Lung (tissue), 12 donors: Measurements from ENCODE around the gene PODN. TPM values are rescaled to one million over a fixed set of nuclear protein-coding genes. Genes with fewer than 3 reads are reported as not detected.

Source experiments
- ATAC-seq: fragments of 200-7000 bp; cut with Tn5 transposase; one replicate; pipeline ENCODE4 v1.9.1; 2020; ENCODE audit warnings: moderate number of reproducible peaks; ENCODE audit not compliant: insufficient read depth, low FRiP score
- DNase-seq, 3 donors: peaks; one replicate each; pipeline ENCODE4 v3.0.0-alpha.2; 2013 to 2017
- H3K27ac ChIP-seq, 2 donors: one replicate each; pipeline ENCODE4 v1.5.1; 2013; ENCODE audit warnings: mild to moderate bottlenecking in 2 of 2, moderate library complexity in 2 of 2, control low read depth in 1 of 2, inconsistent platforms in 1 of 2, low read depth in 1 of 2, low read length in 1 of 2
- H3K27me3 ChIP-seq, 3 donors: one replicate each; pipeline ENCODE4 v1.5.1; 2013; ENCODE audit warnings: low read length in 2 of 3; ENCODE audit not compliant: control insufficient read depth in 3 of 3, insufficient read depth in 3 of 3
- H3K36me3 ChIP-seq, 4 donors: one replicate each; pipeline ENCODE4 v1.5.1; 2013; ENCODE audit warnings: low read length in 4 of 4, mild to moderate bottlenecking in 1 of 4, moderate library complexity in 1 of 4; ENCODE audit not compliant: control insufficient read depth in 4 of 4, insufficient read depth in 4 of 4
- H3K4me1 ChIP-seq, 5 donors: one replicate each; pipeline ENCODE4 v1.5.1; 2013; ENCODE audit warnings: low read length in 5 of 5, mild to moderate bottlenecking in 2 of 5, moderate library complexity in 1 of 5; ENCODE audit not compliant: control insufficient read depth in 5 of 5, insufficient read depth in 5 of 5
- H3K4me3 ChIP-seq: one replicate; pipeline ENCODE4 v1.5.1; 2013; ENCODE audit warnings: mild to moderate bottlenecking, control low read depth, moderate library complexity
- H3K9ac ChIP-seq, 2 donors: one replicate each; pipeline ENCODE4 v1.5.1; 2013; ENCODE audit warnings: low read length in 2 of 2, control low read depth in 1 of 2; ENCODE audit not compliant: insufficient read depth in 1 of 2
- H3K9me3 ChIP-seq, 4 donors: one replicate each; pipeline ENCODE4 v1.5.1; 2013; ENCODE audit warnings: low read length in 3 of 4, mild to moderate bottlenecking in 1 of 4, moderate library complexity in 1 of 4; ENCODE audit not compliant: control insufficient read depth in 4 of 4, insufficient read depth in 3 of 4
- CTCF ChIP-seq: IDR thresholded peaks from 2 replicates; pipeline ENCODE4 v1.5.1; 2012; ENCODE audit warnings: mild to moderate bottlenecking; ENCODE audit errors: control extremely low read depth, extremely low read depth
- WGBS, 2 donors: extraction: QIAGEN DNeasy Blood & Tissue Kit; methylation state at CpG; one replicate each; pipeline ENCODE4 v1.1.7; 2013; 5-methylcytosine and 5-hydroxymethylcytosine counted together
- polyA plus RNA-seq, 2 donors: library from polyadenylated mRNA; stranded (reverse); fragments of 200-250 nt; gene quantifications; one replicate each; pipeline ENCODE4 v1.2.1, GENCODE V29; 2013
- total RNA-seq, 2 donors: library from RNA; depleted of rRNA in 1 of 2; stranded (reverse); fragments of >200 nt in 1 of 2; gene quantifications; one replicate each; pipeline ENCODE4 v1.2.1, GENCODE V29; 2014 to 2021
- donor health status: control.
- donor health status: control.
- donor health status: Bipolar disorder and iron deficiency.
- donor health status: healthy.
- donor health status: DM: yes; HTN: yes; CAD: no.

PODN gene
- total and polyA plus RNA-seq, 4 donors = 12.9 to 40.9 (median 21.7) TPM

- Histone ChIP-seq H3K4me3 (no peak overlapping the region), H3K27me3 (no peaks in the 10 kb centered on the region), H3K4me1 (peaks cover 0 to 38% (median 5%) of the 10 kb centered on the region in 5 donors), H3K9me3 (no peaks in the 10 kb centered on the region), H3K36me3 (no peaks in the 10 kb centered on the region), H3K27ac (no peak overlapping the region), H3K9ac (no peak overlapping the region)
- WGBS, 2 donors = 82 to 90% methylated on average over 11 to 12 of the region's 12 CpGs
- ATAC-seq (no peak), DNase-seq (peak in 1 of 3 donors; percentile 6)
- no peak for TF ChIP-seq CTCF
These were observed 68.0 kb downstream of the PODN start for GRCh38 chr1:53129891-53130597.

GRCh38 chr1:53130598-53130877 is 68.5 kb downstream of the PODN start:
- H3K4me1 ChIP-seq = peaks cover 0 to 38% (median 5%) of the 10 kb centered on the region in 5 donors
- 90 to 93% methylated on average over 1 of the region's 1 CpG for WGBS, 2 donors
- no peak overlapping the region for H3K4me3 ChIP-seq
- no peaks in the 10 kb centered on the region for H3K36me3 ChIP-seq
- no peak overlapping the region for H3K9ac ChIP-seq
- no peak for TF ChIP-seq CTCF
- no peaks in the 10 kb centered on the region for H3K9me3 ChIP-seq
- ATAC-seq = no peak
- peak in 1 of 3 donors; percentile 9 for DNase-seq
- H3K27ac ChIP-seq = no peak overlapping the region
- no peaks in the 10 kb centered on the region for H3K27me3 ChIP-seq

- ATAC-seq (no peak), DNase-seq (peak in 2 of 3 donors; percentile 12 to 54)
- Histone ChIP-seq H3K27me3 (no peaks in the 10 kb centered on the region), H3K4me1 (peaks cover 0 to 35% (median 5%) of the 10 kb centered on the region in 5 donors), H3K9me3 (no peaks in the 10 kb centered on the region), H3K36me3 (no peaks in the 10 kb centered on the region), H3K27ac (no peak overlapping the region), H3K9ac (no peak overlapping the region), H3K4me3 (no peak overlapping the region)
- no peak for TF ChIP-seq CTCF
- WGBS, 2 donors = 78 to 85% methylated on average over 9 of the region's 9 CpGs
These were observed 69.0 kb downstream of the PODN start for GRCh38 chr1:53130878-53131589.
